GM12878 (cell line): Measurements from ENCODE around the gene DHCR24. TPM values are rescaled to one million over a fixed set of nuclear protein-coding genes. Genes with fewer than 3 reads are reported as not detected.

Experiments used
- ATAC-seq: fragments of 200-7000 bp; cut with Tn5 transposase; 3 replicates; pipeline ENCODE4 v1.9.1; 2020; ENCODE audit warnings: mild to moderate bottlenecking, moderate library complexity
- BruUV-seq: library from RNA; stranded (reverse); fragments of 400-500 nt; replicated peaks from 2 replicates; lab custom pipeline; 2021; lab: Mats Ljungman, UMichigan
- CTCF ChIA-PET: fragments of 300-600 bp; sonication (Branson Sonifier 250); formaldehyde crosslinking; extraction: SDS; loops from one replicate; lab custom pipeline; 2021; ENCODE audit warnings: inconsistent platforms; lab: Yijun Ruan, JAX
- POLR2A ChIA-PET: fragments of 350-600 bp; formaldehyde crosslinking; extraction: SDS; loops from one replicate; lab custom pipeline; 2021; ENCODE audit warnings: inconsistent platforms; lab: Charles Lee
- RAD21 ChIA-PET: fragments of 300-600 bp; sonication (Branson Sonifier 250); formaldehyde crosslinking; loops from one replicate; lab custom pipeline; 2023; ENCODE audit warnings: antibody characterized with exemption; ENCODE audit not compliant: unreplicated experiment; lab: Charles Lee
- SMC1A ChIA-PET: fragments of 300-600 bp; sonication (Branson Sonifier 250); formaldehyde crosslinking; loops from one replicate; lab custom pipeline; 2023; ENCODE audit not compliant: unreplicated experiment, uncharacterized antibody; lab: Charles Lee
- DNase-seq: peaks from one replicate; pipeline ENCODE4 v3.0.0-alpha.2; 2011; ENCODE audit warnings: low read depth, low spot score
- FAIRE-seq: peaks from 3 replicates; lab custom pipeline; 2011; peaks lifted over from hg19 to GRCh38; lab: Jason Lieb, UNC
- H2AFZ ChIP-seq: 2 replicates; pipeline ENCODE4 v1.6.0; 2011; ENCODE audit warnings: low read depth, low read length, control low read depth; ENCODE audit not compliant: control insufficient read depth
- H3K27ac ChIP-seq: 2 replicates; pipeline ENCODE4 v1.5.1; 2011; ENCODE audit warnings: control low read depth; ENCODE audit not compliant: control insufficient read depth, insufficient read depth
- H3K27me3 ChIP-seq, 2 experiments: replicated peaks in 1 of 2; 2 replicates each; pipeline versions ENCODE4 v1.6.0 to v1.6.1; 2011; ENCODE audit warnings: low read length in 1 of 2; ENCODE audit not compliant: control insufficient read depth in 2 of 2, insufficient read depth in 2 of 2
- H3K36me3 ChIP-seq, 2 experiments: 2 replicates each; pipeline ENCODE4 v1.5.1; 2011; ENCODE audit warnings: low read length in 1 of 2; ENCODE audit not compliant: control insufficient read depth in 2 of 2, insufficient read depth in 2 of 2
- H3K4me1 ChIP-seq: 2 replicates; pipeline ENCODE4 v1.6.1; 2011; ENCODE audit warnings: mild to moderate bottlenecking, low read length, moderate library complexity, mixed read lengths; ENCODE audit not compliant: control insufficient read depth, insufficient read depth
- H3K4me2 ChIP-seq: 2 replicates; pipeline ENCODE4 v1.6.0; 2011; ENCODE audit warnings: control low read depth; ENCODE audit not compliant: control insufficient read depth, insufficient read depth
- H3K4me3 ChIP-seq: fragments of 200-600 bp; sonication (generic); 2 replicates; pipeline ENCODE4 v1.5.1; 2016
- H3K79me2 ChIP-seq: 2 replicates; pipeline ENCODE4 v1.6.0; 2011; ENCODE audit warnings: low read length; ENCODE audit not compliant: control insufficient read depth, insufficient read depth
- H3K9ac ChIP-seq: 2 replicates; pipeline ENCODE4 v1.8.0; 2011; ENCODE audit warnings: low read length, control low read depth, mixed read lengths; ENCODE audit not compliant: control insufficient read depth, insufficient read depth
- H3K9me3 ChIP-seq: replicated peaks from 3 replicates; pipeline ENCODE4 v1.5.1; 2011; ENCODE audit warnings: mild to moderate bottlenecking, low read length; ENCODE audit not compliant: control insufficient read depth, insufficient read depth
- H4K20me1 ChIP-seq: 2 replicates; pipeline ENCODE4 v1.6.0; 2011; ENCODE audit not compliant: control insufficient read depth, insufficient read depth
- BHLHE40 ChIP-seq, 2 experiments: fragments of 450-650 bp in 1 of 2; IDR thresholded peaks; 2 replicates each; pipeline ENCODE4 v1.6.1; 2011 to 2017; ENCODE audit warnings: low read depth in 2 of 2, borderline replicate concordance in 1 of 2, improper control_type of control experiment in 1 of 2, low read length in 1 of 2, mild to moderate bottlenecking in 1 of 2
- DPF2 ChIP-seq: fragments of 450-650 bp; IDR thresholded peaks from 2 replicates; pipeline ENCODE4 v1.6.1; 2017; ENCODE audit warnings: mild to moderate bottlenecking
- ESRRA ChIP-seq: IDR thresholded peaks from 2 replicates; pipeline ENCODE4 v1.6.1; 2012; ENCODE audit warnings: mild to moderate bottlenecking, low read length, improper control_type of control experiment
- HCFC1 ChIP-seq: fragments of 150-350 bp; IDR thresholded peaks from 2 replicates; pipeline ENCODE4 v1.6.1; 2014; ENCODE audit warnings: low read length
- KDM1A ChIP-seq: fragments of 200-600 bp; sonication (generic); IDR thresholded peaks from 2 replicates; pipeline ENCODE4 v1.6.1; 2016; ENCODE audit warnings: borderline replicate concordance
- SMAD1 ChIP-seq: fragments of 450-650 bp; IDR thresholded peaks from 2 replicates; pipeline ENCODE4 v1.6.1; 2018; ENCODE audit warnings: mild to moderate bottlenecking, low read depth; ENCODE audit not compliant: partially characterized antibody
- SUZ12 ChIP-seq: fragments of 200-600 bp; sonication (generic); IDR thresholded peaks from one replicate; pipeline ENCODE4 v1.6.1; 2018; ENCODE audit warnings: antibody characterized with exemption, mild to moderate bottlenecking; ENCODE audit not compliant: unreplicated experiment
- TCF3 ChIP-seq: IDR thresholded peaks from 2 replicates; pipeline ENCODE4 v1.6.1; 2012; ENCODE audit warnings: low read depth, mild to moderate bottlenecking, low read length, borderline replicate concordance; ENCODE audit not compliant: insufficient read depth
- ZNF207 ChIP-seq: fragments of 450-650 bp; IDR thresholded peaks from 2 replicates; pipeline ENCODE4 v1.6.1; 2014; ENCODE audit warnings: antibody characterized with exemption, mild to moderate bottlenecking, borderline replicate concordance
- ZNF217 ChIP-seq: fragments of 450-650 bp; IDR thresholded peaks from 2 replicates; pipeline ENCODE4 v1.6.1; 2017; ENCODE audit warnings: antibody characterized with exemption, mild to moderate bottlenecking
- WGBS: methylation state at CpG from one replicate; pipeline ENCODE4 v1.1.6; 2016; ENCODE audit warnings: low lambda C conversion rate; ENCODE audit not compliant: insufficient replicate concordance, insufficient coverage; ENCODE audit errors: missing lambda C conversion rate; 5-methylcytosine and 5-hydroxymethylcytosine counted together
- in situ Hi-C: fragments of 300-500 bp; cut with MboI; formaldehyde crosslinking; loops from 9 replicates; pipeline ENCODE4 v1.14.3; 2018; ENCODE audit warnings: mixed read lengths
- intact Hi-C: fragments of 100-400 bp; cut with micrococcal nuclease; formaldehyde crosslinking; loops from one replicate; pipeline ENCODE4 v1.14.2; 2022; ENCODE audit not compliant: unreplicated experiment
- polyA plus RNA-seq, 11 experiments: library from polyadenylated mRNA; depleted of rRNA in 4 of 11; unstranded in 6 of 11; stranded (reverse) in 5 of 11; fragments of >200 nt; fragmentation: Nextera tagmentation in 4 of 11; fragmentation: Illumina TruSeq in 1 of 11; extraction: Ambion mirVana in 4 of 11; extraction: Trizol in 1 of 11; gene quantifications; 1 replicate in 1 of 11; 2 replicates in 10 of 11; pipeline versions ENCODE4 v1.2.1 to v1.2.3, GENCODE V29; 2011 to 2016; ENCODE audit warnings: inconsistent platforms in 2 of 11, missing spikeins in 2 of 11, low read depth in 1 of 11
- total RNA-seq, 4 experiments: library from RNA; depleted of rRNA in 3 of 4; stranded (reverse); fragments of >200 nt in 3 of 4; fragmentation: Illumina TruSeq in 1 of 4; extraction: Trizol in 1 of 4; gene quantifications; 2 replicates each; pipeline versions ENCODE4 v1.2.1 to v1.2.3, GENCODE V29; 2013 to 2021
- TF ChIP-seq, protein P1 (sequence below): fragments of 450-650 bp; conservative IDR thresholded peaks from 2 replicates; pipeline ENCODE4 v1.6.1; 2017; ENCODE audit warnings: mild to moderate bottlenecking, moderate library complexity

DHCR24 gene
- total and polyA plus RNA-seq, 10 of the 15 experiments (the other 5 are each of a cell fraction or from before 2014, with no cell fraction given): 23.3 to 169 (median 120) TPM

- peaks cover 33 to 34% of the 10 kb centered on the region in 2 experiments for H3K36me3 ChIP-seq
Measured at GRCh38 chr1:54866801-54867716, 19.9 kb downstream of the DHCR24 start.

DNA sequence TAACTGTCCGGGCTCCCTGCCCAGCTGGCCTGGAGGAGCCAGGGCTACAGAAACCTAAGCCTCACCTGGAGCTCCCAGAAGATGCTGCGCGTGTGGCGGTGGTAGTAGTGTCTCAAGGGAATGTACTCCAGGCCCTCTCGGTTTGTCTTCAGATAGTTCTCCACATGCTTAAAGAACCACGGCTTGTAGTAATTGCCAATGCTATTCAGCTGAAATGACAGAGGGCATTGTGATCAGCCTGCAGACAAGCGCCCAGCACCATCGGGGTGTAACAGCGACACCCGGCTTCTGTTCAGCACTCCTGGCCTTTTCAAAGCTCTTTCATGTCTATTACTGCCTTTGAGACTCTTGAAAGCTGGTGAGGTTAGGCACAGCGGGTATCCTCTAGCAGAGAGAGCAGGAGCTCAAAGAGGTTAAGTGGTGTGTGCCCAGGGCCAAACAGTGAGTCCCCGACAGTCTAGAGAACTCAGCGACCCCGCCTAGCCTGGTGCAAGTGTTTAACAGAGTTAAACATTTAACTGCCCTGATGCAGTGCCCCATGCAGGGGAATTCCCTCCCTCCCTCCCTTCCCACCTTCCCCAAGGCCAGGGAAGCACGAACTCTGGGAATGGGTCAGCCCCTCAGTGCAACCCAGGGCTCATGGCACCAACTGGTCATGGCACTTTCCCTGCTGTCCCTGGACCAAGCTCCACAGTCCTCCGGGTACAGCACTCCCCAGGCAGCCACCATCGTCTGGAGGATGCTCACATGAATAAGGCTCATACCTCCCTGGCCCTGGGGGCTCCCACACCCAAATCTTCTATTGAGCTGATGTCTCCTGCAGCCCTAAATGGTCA, 21.5 kb downstream of the DHCR24 start:
- H3K27ac ChIP-seq: no peak overlapping the region
- TF ChIP-seq BHLHE40 (IDR thresholded peaks at IDR 0.05; ENCODE audit: borderline replicate concordance in 1 of 2, low read depth in 2 of 2, low read length in 1 of 2) (no peak), SUZ12 (no peak), TCF3 (no peak), KDM1A (no peak), HCFC1 (no peak)
- TF ChIP-seq, protein P1, sequence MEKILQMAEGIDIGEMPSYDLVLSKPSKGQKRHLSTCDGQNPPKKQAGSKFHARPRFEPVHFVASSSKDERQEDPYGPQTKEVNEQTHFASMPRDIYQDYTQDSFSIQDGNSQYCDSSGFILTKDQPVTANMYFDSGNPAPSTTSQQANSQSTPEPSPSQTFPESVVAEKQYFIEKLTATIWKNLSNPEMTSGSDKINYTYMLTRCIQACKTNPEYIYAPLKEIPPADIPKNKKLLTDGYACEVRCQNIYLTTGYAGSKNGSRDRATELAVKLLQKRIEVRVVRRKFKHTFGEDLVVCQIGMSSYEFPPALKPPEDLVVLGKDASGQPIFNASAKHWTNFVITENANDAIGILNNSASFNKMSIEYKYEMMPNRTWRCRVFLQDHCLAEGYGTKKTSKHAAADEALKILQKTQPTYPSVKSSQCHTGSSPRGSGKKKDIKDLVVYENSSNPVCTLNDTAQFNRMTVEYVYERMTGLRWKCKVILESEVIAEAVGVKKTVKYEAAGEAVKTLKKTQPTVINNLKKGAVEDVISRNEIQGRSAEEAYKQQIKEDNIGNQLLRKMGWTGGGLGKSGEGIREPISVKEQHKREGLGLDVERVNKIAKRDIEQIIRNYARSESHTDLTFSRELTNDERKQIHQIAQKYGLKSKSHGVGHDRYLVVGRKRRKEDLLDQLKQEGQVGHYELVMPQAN: no peak
- SMC1A ChIA-PET: interaction anchor here (1.1 kb wide), 1 partner anchor 14 kb away, joined by 4 read pairs; no protein-coding TSS in a partner anchor
- WGBS: 91% methylated on average over 16 of the region's 17 CpGs
- CTCF ChIA-PET: interaction anchor here (0.6 to 1.2 kb wide), 2 partner anchors 9 to 40 kb away, joined by 3 to 4 read pairs; no protein-coding TSS in a partner anchor
- no peak overlapping the region for H2AFZ ChIP-seq
- no peaks in the 10 kb centered on the region for H3K79me2 ChIP-seq
- no peaks in the 10 kb centered on the region for H3K27me3 ChIP-seq
- POLR2A ChIA-PET: no interaction called here
- FAIRE-seq (no peak), ATAC-seq (no peak), DNase-seq (no peak)
- no peak overlapping the region for H3K4me2 ChIP-seq
- H3K4me1 ChIP-seq: peaks cover 9% of the 10 kb centered on the region
- no TSS peak for BruUV-seq
- in situ Hi-C loops: no loop called here
- no peaks in the 10 kb centered on the region; the same call in none of the 2 replicates for H4K20me1 ChIP-seq
- peaks cover 23 to 26% of the 10 kb centered on the region in 2 experiments for H3K36me3 ChIP-seq
- RAD21 ChIA-PET: no interaction called here
- no peak overlapping the region for H3K4me3 ChIP-seq
- intact Hi-C loops: no loop called here
- H3K9ac ChIP-seq: no peak overlapping the region
- H3K9me3 ChIP-seq: no peaks in the 10 kb centered on the region

More at GRCh38 chr1:54866801-54867716, 19.9 kb downstream of the DHCR24 start:
- Histone ChIP-seq H3K4me3 (no peak overlapping the region), H3K27me3 (no peaks in the 10 kb centered on the region), H4K20me1 (no peaks in the 10 kb centered on the region; the same call in none of the 2 replicates), H2AFZ (no peak overlapping the region), H3K79me2 (no peaks in the 10 kb centered on the region), H3K27ac (no peak overlapping the region), H3K9ac (no peak overlapping the region), H3K9me3 (no peaks in the 10 kb centered on the region), H3K4me2 (no peak overlapping the region), H3K4me1 (peaks cover 2% of the 10 kb centered on the region; the same call in 1 of the 2 replicates)
- BruUV-seq: no TSS peak
- POLR2A ChIA-PET: interaction anchor here (0.6 kb wide), 1 partner anchor 378 kb away, joined by 6 read pairs; no protein-coding TSS in a partner anchor
- CTCF ChIA-PET: no interaction called here
- in situ Hi-C loops: no loop called here
- TF ChIP-seq ESRRA: no peak
- no peak for TF ChIP-seq ZNF217
- TF ChIP-seq ZNF207: no peak
- no peak for TF ChIP-seq SMAD1
- no peak for TF ChIP-seq DPF2
- RAD21 ChIA-PET: no interaction called here
- 44% methylated on average over 4 of the region's 4 CpGs for WGBS
- intact Hi-C loops: no loop called here
- SMC1A ChIA-PET: no interaction called here
- FAIRE-seq (no peak), ATAC-seq (no peak), DNase-seq (no peak)
